ENCODE data around the gene LRRC9.
"Not testable (repeated sequence)": the region's sequence is repeated elsewhere in the genome, so short reads cannot be mapped to it uniquely, and the experiment has no call there.

Gene LRRC9

GRCh38 chr14:60064491-60065072 lies 144.6 kb downstream of the LRRC9 start:
- no peak for DNase-seq (ENCODE audit: low read depth)

GRCh38 chr14:60067882-60068281 lies 147.9 kb downstream of the LRRC9 start:
- DNase-seq (ENCODE audit: low read depth) = no peak

- DNase-seq (ENCODE audit: low read depth) = no peak
These were observed 159.8 kb downstream of the LRRC9 start for GRCh38 chr14:60079723-60080122.

GRCh38 chr14:60085085-60085484 lies 165.1 kb downstream of the LRRC9 start:
- DNase-seq (ENCODE audit: low read depth) = no peak

GRCh38 chr14:60085693-60086092 lies 165.7 kb downstream of the LRRC9 start:
- no peak for DNase-seq (ENCODE audit: low read depth)

GRCh38 chr14:60087668-60088067 lies 167.7 kb downstream of the LRRC9 start:
- no peak for DNase-seq (ENCODE audit: low read depth)

- DNase-seq (ENCODE audit: low read depth) = no peak
These were observed 169.3 kb downstream of the LRRC9 start for GRCh38 chr14:60089221-60089620.

- DNase-seq (ENCODE audit: low read depth) = no peak
These were observed 171.0 kb downstream of the LRRC9 start for GRCh38 chr14:60090864-60091519.

- peak; percentile 71 for DNase-seq (ENCODE audit: low read depth)
These were observed 171.9 kb downstream of the LRRC9 start, which contains the start of gene PCNX4 for GRCh38 chr14:60091550-60092525. TSS of gene PCNX4 (plus strand) at chr14:60091923. CDS start at chr14:60107639, 15,716 bp downstream.

GRCh38 chr14:60092526-60092920 lies 172.6 kb downstream of the LRRC9 start:
- DNase-seq (ENCODE audit: low read depth) = no peak

- DNase-seq (ENCODE audit: low read depth) = no peak
These were observed 173.1 kb downstream of the LRRC9 start for GRCh38 chr14:60093080-60093479.

GRCh38 chr14:60093606-60094005 lies 173.7 kb downstream of the LRRC9 start:
- no peak for DNase-seq (ENCODE audit: low read depth)

- DNase-seq (ENCODE audit: low read depth) = no peak
These were observed 174.5 kb downstream of the LRRC9 start for GRCh38 chr14:60094306-60094897.

- no peak for DNase-seq (ENCODE audit: low read depth)
These were observed 175.3 kb downstream of the LRRC9 start for GRCh38 chr14:60095231-60095630.

GRCh38 chr14:60095781-60096450 lies 176.0 kb downstream of the LRRC9 start:
- DNase-seq (ENCODE audit: low read depth) = no peak

- no peak for DNase-seq (ENCODE audit: low read depth)
These were observed 178.0 kb downstream of the LRRC9 start for GRCh38 chr14:60097974-60098373.

GRCh38 chr14:60099855-60100254 lies 179.9 kb downstream of the LRRC9 start:
- not testable (repeated sequence) for DNase-seq (ENCODE audit: low read depth)

- DNase-seq (ENCODE audit: low read depth) = no peak
These were observed 181.8 kb downstream of the LRRC9 start for GRCh38 chr14:60101786-60102185.

GRCh38 chr14:60102389-60102788 lies 182.4 kb downstream of the LRRC9 start:
- no peak for DNase-seq (ENCODE audit: low read depth)

- DNase-seq (ENCODE audit: low read depth) = no peak
These were observed 186.4 kb downstream of the LRRC9 start for GRCh38 chr14:60106339-60106738.

- no peak for DNase-seq (ENCODE audit: low read depth)
These were observed 187.5 kb downstream of the LRRC9 start for GRCh38 chr14:60107477-60107876.

- no peak for DNase-seq (ENCODE audit: low read depth)
These were observed 191.8 kb downstream of the LRRC9 start for GRCh38 chr14:60111732-60112131.

All from stimulated activated CD8-positive, alpha-beta memory T cell treated with anti-CD3 and anti-CD28 coated beads, Interleukin-15, amount 100 ng/mL, for 24 hours (primary cell).